ENCODE measurements around the gene NNMT.

The NNMT gene

GRCh38 chr11:114273071-114273470 is 23.1 kb upstream of the NNMT start:
- H3K9ac ChIP-seq (ENCODE audit: low read depth, low read length), result no peak overlapping the region
- H3K9me3 ChIP-seq (ENCODE audit: control insufficient read depth, insufficient read depth, low read length), result peaks cover 4% of the 10 kb centered on the region; the same call in 1 of the 2 replicates
- no peaks in the 10 kb centered on the region for H3K36me3 ChIP-seq (ENCODE audit: insufficient read depth, low read length)
- no peaks in the 10 kb centered on the region for H3K4me1 ChIP-seq (ENCODE audit: insufficient read depth, low read length)

- Histone ChIP-seq H3K9me3 (ENCODE audit: control insufficient read depth, insufficient read depth, low read length) (peaks cover 4% of the 10 kb centered on the region; the same call in 1 of the 2 replicates), H3K9ac (ENCODE audit: low read depth, low read length) (no peak overlapping the region), H3K36me3 (ENCODE audit: insufficient read depth, low read length) (no peaks in the 10 kb centered on the region), H3K4me1 (ENCODE audit: insufficient read depth, low read length) (no peaks in the 10 kb centered on the region)
Observed at GRCh38 chr11:114273890-114274635, 22.1 kb upstream of the NNMT start.

DNA sequence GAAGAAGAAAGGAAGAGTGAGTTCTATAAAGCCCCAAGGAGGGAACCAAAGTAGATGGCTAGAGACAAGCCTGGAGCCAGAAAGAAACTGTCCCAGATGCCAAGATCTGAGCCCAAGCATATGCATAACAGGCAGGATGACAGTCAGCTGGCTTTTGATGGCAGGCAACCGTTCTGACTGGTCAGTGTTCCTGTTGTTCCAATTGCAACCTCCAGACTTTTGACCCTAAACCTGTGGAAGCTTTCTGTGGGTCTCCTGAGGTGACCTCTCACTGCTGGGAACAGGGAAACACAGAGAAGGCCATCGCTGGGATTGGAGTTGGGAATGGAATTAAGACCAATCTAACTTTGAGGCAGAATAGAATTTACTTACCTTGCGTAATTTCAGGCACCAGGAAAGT is 21.6 kb upstream of the NNMT start:
- no peak overlapping the region for H3K9ac ChIP-seq (ENCODE audit: low read depth, low read length)
- peaks cover 4% of the 10 kb centered on the region; the same call in 1 of the 2 replicates for H3K9me3 ChIP-seq (ENCODE audit: control insufficient read depth, insufficient read depth, low read length)
- H3K4me1 ChIP-seq (ENCODE audit: insufficient read depth, low read length), result no peaks in the 10 kb centered on the region
- H3K36me3 ChIP-seq (ENCODE audit: insufficient read depth, low read length), result no peaks in the 10 kb centered on the region

DNA sequence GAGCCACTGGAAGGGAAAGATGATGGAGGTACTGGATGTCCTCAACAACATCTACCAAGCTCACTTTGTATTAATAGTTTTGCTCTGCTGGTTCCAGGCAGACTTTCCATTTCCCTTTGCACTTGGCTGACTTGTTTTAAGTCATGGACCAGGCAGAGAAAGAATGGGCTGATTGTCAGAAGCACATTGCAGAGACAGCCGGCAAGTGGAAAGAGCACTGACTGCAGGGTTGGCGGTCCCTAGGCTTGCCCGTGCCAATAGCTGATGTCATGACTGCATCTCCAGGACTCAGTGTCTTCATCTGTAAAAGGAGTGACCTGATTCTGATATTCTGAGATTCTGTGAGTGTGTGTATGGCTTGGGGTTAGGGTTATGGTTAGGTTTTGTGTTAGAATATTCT is 20.9 kb upstream of the NNMT start:
- Histone ChIP-seq H3K9ac (ENCODE audit: low read depth, low read length) (no peak overlapping the region), H3K9me3 (ENCODE audit: control insufficient read depth, insufficient read depth, low read length) (peaks cover 4% of the 10 kb centered on the region; the same call in 1 of the 2 replicates), H3K36me3 (ENCODE audit: insufficient read depth, low read length) (no peaks in the 10 kb centered on the region), H3K4me1 (ENCODE audit: insufficient read depth, low read length) (peaks cover 2% of the 10 kb centered on the region; the same call in 1 of the 2 replicates)

- H3K9ac ChIP-seq (ENCODE audit: low read depth, low read length), result no peak overlapping the region
- peaks cover 4% of the 10 kb centered on the region; the same call in 1 of the 2 replicates for H3K9me3 ChIP-seq (ENCODE audit: control insufficient read depth, insufficient read depth, low read length)
- peaks cover 8% of the 10 kb centered on the region; the same call in 1 of the 2 replicates for H3K4me1 ChIP-seq (ENCODE audit: insufficient read depth, low read length)
- no peaks in the 10 kb centered on the region for H3K36me3 ChIP-seq (ENCODE audit: insufficient read depth, low read length)
Observed at GRCh38 chr11:114276077-114276476, 20.1 kb upstream of the NNMT start.

- peaks cover 4% of the 10 kb centered on the region; the same call in 1 of the 2 replicates for H3K9me3 ChIP-seq (ENCODE audit: control insufficient read depth, insufficient read depth, low read length)
- H3K36me3 ChIP-seq (ENCODE audit: insufficient read depth, low read length), result no peaks in the 10 kb centered on the region
- no peak overlapping the region for H3K9ac ChIP-seq (ENCODE audit: low read depth, low read length)
- peaks cover 10% of the 10 kb centered on the region; the same call in 1 of the 2 replicates for H3K4me1 ChIP-seq (ENCODE audit: insufficient read depth, low read length)
Observed at GRCh38 chr11:114277637-114278341, 18.4 kb upstream of the NNMT start.

DNA sequence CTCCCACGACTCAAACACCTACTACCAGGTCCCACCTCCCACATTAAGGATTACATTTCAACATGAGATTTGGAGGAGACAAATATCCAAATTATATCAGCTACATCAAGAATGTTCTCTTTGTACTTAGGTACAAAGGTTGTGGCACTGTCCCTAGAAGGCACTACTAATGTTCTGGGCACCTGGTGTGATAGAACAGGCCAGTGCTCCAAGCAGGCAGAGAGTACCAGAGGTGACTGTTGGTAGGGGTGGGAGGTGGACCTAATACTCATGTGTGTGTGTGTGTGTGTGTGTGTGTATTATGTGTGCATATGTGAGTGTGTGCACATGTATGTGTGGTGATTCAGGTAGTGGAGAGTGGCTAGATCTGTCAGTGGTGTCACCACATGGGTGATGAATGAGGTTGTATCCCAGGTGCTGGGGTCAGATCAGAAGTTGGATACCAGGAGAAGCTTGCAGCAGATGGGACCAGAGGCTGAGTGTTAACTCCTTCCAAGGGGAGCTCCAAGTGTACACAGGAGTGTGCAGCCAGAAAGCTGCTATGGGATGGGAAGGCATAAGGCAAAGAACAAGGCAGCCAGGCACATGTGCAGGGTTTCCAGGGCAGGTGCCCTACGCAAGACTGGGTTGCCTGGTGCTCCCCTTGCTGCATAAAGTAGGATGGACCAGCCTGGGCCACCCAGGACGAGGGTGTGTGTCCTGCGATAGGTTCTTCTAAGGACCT is 17.7 kb upstream of the NNMT start:
- Histone ChIP-seq H3K9ac (ENCODE audit: low read depth, low read length) (no peak overlapping the region), H3K4me1 (ENCODE audit: insufficient read depth, low read length) (peaks cover 10% of the 10 kb centered on the region; the same call in 1 of the 2 replicates), H3K36me3 (ENCODE audit: insufficient read depth, low read length) (no peaks in the 10 kb centered on the region), H3K9me3 (ENCODE audit: control insufficient read depth, insufficient read depth, low read length) (peaks cover 4% of the 10 kb centered on the region; the same call in 1 of the 2 replicates)

- peaks cover 4% of the 10 kb centered on the region; the same call in 1 of the 2 replicates for H3K9me3 ChIP-seq (ENCODE audit: control insufficient read depth, insufficient read depth, low read length)
- no peak overlapping the region for H3K9ac ChIP-seq (ENCODE audit: low read depth, low read length)
- peaks cover 10% of the 10 kb centered on the region; the same call in 1 of the 2 replicates for H3K4me1 ChIP-seq (ENCODE audit: insufficient read depth, low read length)
- no peaks in the 10 kb centered on the region for H3K36me3 ChIP-seq (ENCODE audit: insufficient read depth, low read length)
Observed at GRCh38 chr11:114279792-114280546, 16.2 kb upstream of the NNMT start.

DNA sequence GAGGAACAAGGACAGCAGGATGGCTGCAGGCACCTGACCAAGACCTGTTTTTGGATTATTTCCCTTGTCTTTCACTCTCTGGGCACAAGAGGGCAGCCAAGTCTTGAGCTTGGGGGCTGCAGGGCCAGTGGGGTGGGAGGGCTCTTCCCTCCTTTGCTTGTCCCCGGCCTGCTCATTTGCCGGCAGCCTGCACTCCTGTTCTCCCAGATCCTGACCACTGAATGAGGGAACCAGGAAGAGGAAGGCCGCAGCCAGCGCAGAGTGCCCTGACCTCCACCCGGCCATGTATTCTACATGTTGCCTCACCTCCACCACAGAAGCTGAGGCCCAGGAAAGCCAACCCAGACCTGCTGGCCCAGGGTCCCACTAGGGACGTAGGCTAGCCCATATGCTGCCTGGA is 15.5 kb upstream of the NNMT start:
- Histone ChIP-seq H3K9me3 (ENCODE audit: control insufficient read depth, insufficient read depth, low read length) (peaks cover 4% of the 10 kb centered on the region; the same call in 1 of the 2 replicates), H3K36me3 (ENCODE audit: insufficient read depth, low read length) (no peaks in the 10 kb centered on the region), H3K4me1 (ENCODE audit: insufficient read depth, low read length) (peaks cover 16% of the 10 kb centered on the region), H3K9ac (ENCODE audit: low read depth, low read length) (no peak overlapping the region)

- H3K4me1 ChIP-seq (ENCODE audit: insufficient read depth, low read length), result peaks cover 19% of the 10 kb centered on the region
- no peak overlapping the region for H3K9ac ChIP-seq (ENCODE audit: low read depth, low read length)
- H3K9me3 ChIP-seq (ENCODE audit: control insufficient read depth, insufficient read depth, low read length), result peaks cover 4% of the 10 kb centered on the region; the same call in 1 of the 2 replicates
- H3K36me3 ChIP-seq (ENCODE audit: insufficient read depth, low read length), result no peaks in the 10 kb centered on the region
Observed at GRCh38 chr11:114281388-114281956, 14.7 kb upstream of the NNMT start.

- Histone ChIP-seq H3K9me3 (ENCODE audit: control insufficient read depth, insufficient read depth, low read length) (peaks cover 3% of the 10 kb centered on the region; the same call in 1 of the 2 replicates), H3K4me1 (ENCODE audit: insufficient read depth, low read length) (peaks cover 19% of the 10 kb centered on the region), H3K9ac (ENCODE audit: low read depth, low read length) (no peak overlapping the region), H3K36me3 (ENCODE audit: insufficient read depth, low read length) (no peaks in the 10 kb centered on the region)
Observed at GRCh38 chr11:114282488-114282887, 13.7 kb upstream of the NNMT start.

DNA sequence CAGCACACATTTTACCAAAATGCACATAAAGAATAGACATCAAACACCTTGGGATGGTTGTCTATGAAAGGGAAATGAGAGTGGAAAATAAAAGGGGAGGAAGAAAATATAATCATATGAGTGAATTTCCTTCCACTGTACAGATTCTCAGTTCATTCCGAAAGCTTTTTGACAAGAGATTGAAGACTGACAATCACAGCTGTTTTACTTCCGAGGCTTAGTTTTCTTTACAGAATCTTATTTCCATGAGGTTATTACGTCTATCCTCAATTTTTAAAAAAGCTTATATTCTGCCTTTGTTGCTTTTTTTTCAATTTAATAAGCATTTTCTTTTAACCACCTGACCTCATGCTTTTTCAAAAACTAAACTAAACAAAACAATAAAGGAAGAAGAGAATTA is 12.8 kb upstream of the NNMT start:
- Histone ChIP-seq H3K9me3 (ENCODE audit: control insufficient read depth, insufficient read depth, low read length) (no peaks in the 10 kb centered on the region), H3K4me1 (ENCODE audit: insufficient read depth, low read length) (peaks cover 19% of the 10 kb centered on the region), H3K36me3 (ENCODE audit: insufficient read depth, low read length) (no peaks in the 10 kb centered on the region), H3K9ac (ENCODE audit: low read depth, low read length) (no peak overlapping the region)

DNA sequence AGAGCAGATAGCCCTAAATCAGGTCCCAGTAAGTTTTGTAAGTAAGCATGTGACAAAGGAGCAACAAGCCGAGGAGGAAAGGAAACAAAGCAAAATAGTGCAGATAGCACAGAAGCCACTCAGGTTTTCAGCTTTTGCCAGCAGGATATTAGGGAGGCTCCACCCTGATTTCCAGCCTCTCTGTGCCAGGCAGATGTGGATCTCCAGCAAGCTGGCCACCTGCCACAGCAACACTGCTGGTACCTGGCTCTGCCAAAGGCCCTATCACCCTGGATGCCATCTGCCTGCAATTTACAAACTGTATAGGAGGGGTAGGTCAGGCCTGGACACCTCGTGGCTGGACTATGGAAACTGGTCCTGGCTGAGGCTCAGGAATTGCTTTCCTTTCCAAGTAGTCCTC is 12.2 kb upstream of the NNMT start:
- no peaks in the 10 kb centered on the region for H3K36me3 ChIP-seq (ENCODE audit: insufficient read depth, low read length)
- no peaks in the 10 kb centered on the region for H3K9me3 ChIP-seq (ENCODE audit: control insufficient read depth, insufficient read depth, low read length)
- H3K9ac ChIP-seq (ENCODE audit: low read depth, low read length), result no peak overlapping the region
- H3K4me1 ChIP-seq (ENCODE audit: insufficient read depth, low read length), result peaks cover 19% of the 10 kb centered on the region

All from ES-I3 (cell line).